OCI-M2 (cell line): ENCODE measurements around the gene CCDC34.
"Not testable (repeated sequence)": the region's sequence is repeated elsewhere in the genome, so short reads cannot be mapped to it uniquely, and the experiment has no call there.

Experiments used
- DNase-seq: peaks from one replicate; lab custom pipeline; 2025; ENCODE audit not compliant: unreplicated experiment; lab: John Stamatoyannopoulos, UW

CCDC34 gene

DNA sequence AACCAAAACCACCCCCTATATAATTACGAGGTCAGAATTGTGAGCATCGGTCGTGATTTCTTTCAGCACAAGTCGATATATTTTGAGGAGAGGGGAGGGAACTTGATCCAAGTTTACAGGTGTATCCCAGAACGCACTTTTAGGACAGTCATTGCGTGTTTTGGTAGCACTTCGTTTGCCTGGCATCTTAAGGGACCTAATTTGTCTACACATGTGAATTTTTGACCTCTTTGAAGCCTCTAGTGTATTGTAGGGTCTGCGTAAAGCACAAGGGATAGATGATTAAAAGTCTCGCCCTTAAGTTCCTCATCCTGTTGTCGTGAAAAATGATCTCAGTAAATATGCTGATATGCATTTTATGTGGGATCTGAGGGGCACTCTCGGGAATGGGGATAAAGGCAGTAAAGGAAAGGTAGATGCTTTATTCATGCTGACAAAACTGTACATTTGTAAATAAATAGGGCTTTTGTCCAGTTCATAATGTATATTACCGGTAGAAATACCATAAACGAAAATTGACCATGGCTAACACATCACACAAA lies 632 bp upstream of the CCDC34 start:
- DNase-seq = no peak

DNA sequence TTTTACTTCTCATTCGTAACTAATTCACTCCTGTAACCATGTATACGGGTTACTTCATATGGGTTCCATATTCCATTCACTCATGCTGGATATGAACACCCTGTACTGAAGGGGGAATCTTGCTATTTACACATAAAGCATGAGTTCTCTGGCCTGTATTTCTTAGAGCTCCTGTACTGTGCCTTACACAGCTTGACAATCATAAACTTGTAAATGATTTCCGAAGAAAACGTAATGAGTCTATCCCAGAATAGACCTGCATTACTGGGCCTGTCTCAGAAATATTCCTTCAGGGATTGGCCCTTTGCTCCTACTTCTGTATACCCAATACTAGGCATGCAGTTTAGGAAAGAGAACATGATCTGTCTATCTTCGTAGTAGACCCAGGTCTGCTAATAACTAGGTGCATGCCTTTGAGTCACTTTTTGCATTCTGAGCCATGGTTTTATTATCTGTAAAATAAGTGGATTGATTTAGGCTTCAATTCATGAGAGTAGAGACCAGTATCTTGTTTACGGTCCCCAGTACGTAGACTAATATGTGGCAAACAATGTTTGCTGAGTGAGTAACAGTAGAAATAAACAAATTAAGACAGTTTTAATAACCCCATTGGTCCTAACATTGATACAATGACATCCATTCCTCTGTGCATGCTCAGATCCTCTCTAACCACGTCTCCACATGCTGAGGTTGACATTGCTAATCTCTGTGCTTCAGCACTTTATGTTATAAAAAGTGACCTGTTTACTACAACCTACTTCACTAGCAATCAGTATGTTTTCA lies 1.2 kb downstream of the CCDC34 start:
- no peak for DNase-seq

DNA sequence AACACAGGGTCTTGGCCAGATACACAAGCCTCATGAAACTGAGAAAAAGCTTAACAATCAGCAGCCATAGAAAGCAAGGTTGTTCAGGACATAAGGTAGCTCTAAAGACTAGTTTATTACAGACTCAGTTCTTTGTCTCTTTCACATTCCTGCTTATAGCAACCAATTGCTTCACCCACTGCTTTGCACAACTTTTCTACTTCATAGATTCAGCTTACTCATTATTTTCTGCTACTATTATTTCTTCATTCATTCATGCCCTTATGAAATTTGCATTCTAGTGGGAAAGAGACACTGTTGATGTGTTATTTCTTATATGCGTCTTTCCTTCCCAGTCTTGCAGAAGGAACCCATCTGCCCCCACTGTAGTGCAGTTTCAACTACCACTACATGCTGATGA lies 4.7 kb downstream of the CCDC34 start:
- no peak for DNase-seq

DNA sequence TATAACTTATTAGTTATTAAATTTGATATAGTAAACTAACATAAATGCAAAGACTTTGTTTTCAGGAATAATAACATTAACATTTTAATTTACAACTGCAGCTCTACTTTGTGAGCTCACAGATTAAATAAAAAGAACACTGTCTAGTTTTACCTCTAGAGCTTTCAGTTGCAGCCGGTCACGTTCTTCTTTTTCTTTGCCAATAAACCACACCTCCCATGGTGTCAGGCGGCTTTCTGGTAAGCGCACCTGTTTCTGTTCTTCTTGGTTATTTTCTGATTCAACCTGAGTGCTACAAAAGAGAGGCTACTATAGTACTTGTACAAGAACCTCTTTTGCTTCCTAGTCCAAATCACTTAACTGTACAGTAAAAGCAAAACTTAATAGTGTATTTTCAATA lies 5.8 kb downstream of the CCDC34 start:
- DNase-seq = no peak

DNA sequence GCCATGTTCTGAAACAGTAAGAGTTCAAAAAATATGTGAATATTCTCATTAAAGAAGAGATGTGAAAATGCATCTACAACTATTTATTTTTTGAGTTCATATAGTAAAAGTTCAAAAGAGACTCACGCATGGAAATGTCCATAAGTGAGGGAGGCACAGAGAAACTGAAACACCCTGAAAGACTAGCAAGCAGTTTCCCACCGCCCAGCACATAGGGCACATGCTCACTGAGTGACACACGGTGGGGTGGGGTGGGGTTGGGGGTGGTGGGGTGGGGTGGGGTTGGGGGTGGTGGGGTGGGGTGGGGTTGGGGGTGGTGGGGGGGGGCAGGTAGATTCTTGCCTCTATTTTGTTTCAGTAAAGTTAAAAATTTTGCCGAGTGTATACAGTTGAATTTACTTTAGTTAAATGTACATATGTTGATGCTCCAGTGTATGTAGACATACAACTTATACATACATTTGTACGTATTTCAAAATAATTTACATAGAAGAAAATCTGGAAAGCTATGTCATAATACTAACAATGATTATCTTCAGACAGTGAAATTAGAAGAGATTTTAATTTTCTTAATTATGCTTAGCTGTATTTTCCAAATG lies 6.3 kb downstream of the CCDC34 start:
- DNase-seq = no peak

DNA sequence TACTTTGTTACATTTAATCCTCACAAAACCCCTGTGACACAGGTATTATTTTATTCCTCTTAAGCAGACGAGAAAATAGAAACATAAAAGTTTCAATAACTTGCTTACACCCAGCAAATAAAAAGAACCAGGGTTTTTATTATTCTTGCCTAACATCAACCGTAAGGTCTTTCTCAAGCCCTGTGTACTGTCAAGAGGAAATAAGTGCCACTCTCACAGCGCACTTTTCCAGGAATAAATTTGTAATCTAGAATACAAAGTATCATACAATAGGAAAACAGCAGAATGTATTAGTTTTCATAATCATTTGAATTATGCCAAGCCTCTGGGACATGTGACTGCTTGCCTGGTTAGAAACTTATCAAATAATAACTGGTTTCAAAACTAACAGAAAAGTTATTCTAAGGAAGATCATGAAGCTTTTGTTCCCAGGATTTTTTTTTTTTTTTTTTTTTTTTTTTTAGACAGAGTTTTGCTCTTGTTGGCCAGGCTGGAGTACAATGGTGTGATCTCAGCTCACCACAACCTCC lies 7.4 kb downstream of the CCDC34 start:
- DNase-seq = no peak

DNA sequence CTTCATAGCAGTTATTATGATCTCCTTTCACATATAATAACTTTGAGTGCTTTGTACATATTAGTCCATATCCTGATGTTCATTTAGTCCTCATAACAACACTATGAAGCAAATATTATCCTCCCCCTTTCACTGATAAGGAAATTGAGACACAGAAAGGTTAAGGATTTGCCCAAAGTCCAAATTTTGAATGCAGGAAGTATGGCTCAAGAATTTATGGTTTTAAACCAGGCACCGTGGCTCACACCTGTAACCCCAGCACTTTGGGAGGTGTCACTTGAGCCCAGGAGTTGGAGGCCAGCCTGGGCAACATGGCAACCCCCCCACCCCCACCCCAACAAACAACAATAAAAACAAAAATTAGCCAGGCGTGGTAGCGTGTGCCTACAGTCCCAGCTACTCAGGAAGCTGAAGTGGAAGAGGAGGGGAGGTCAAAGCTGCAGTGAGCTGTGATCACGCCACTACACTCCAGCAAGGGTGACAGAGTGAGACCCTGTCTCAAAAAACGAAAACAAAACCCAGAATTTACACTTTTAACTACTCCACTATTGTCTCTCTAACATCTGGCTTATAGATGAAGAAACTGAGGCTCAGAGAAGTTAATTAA lies 8.6 kb downstream of the CCDC34 start:
- DNase-seq = no peak

DNA sequence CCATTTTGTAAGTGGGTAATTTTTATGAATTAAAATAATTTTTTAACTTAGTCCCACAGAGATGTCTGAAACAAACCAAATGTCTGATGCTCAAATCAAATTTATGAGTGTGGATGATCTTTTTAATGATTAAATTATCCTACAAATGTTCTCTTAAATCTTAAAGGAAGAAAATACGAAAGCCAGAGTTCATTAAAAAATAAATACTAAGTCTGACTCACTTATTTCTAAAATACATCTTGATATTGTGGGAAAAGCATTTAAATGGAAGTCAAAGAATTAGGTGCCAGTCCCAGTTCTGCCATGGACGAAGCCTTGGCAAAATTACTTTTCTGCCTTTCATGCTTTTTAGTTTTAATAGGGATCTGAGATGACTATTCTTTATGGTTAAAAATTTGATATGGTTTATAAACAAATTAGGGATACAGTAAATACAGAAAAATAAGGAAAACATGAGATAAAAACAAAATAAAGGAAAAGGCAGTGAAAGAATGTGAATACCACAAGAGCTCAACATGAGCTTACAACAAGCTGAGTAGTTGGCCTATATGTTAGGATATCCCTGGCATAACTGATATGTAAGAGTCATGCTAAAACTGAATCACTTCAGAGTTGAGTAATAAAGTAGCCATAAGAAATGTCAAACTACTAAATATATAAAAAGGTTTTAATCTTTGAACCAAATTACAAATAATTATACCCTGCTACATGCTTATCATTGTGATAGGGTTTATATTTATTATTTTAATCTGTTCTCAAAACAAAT lies 9.2 kb downstream of the CCDC34 start:
- no peak for DNase-seq

DNA sequence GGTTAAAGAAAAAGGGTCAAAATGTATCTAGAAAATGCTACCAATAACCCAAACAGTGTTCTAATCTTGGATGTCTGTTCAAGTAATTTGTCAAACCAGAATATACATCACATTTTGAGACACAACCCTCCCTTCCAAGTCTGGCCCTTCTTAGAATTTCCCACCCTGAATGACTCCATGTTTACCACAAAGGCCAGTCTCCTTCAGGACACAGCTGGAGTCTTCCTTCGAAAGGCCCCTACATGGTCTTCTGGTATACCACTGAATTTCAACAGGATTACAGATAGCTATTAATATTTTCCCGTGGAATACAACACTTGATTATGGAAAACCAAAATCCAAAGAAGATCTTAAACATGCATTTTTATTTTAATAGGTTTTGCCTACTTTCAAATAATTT lies 10.2 kb downstream of the CCDC34 start:
- DNase-seq = no peak

DNA sequence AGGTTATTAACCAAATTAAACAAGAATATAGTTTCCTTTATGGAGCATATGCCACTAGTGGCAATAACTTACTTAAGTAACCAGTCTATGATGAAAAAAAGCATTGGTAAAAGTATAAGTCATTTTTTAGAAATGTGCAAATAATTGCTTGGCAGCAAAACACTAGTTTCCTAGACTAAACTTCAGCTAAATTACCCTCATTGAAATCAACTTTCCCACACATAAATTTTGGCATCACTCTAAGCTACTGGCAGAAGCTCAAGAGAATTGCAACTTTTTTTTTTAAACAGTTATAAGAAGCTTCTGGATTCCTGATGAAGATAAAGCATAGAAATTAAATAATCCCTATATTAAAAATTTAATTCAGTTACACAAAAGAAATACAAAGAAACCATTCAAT lies 12.5 kb downstream of the CCDC34 start:
- no peak for DNase-seq

DNA sequence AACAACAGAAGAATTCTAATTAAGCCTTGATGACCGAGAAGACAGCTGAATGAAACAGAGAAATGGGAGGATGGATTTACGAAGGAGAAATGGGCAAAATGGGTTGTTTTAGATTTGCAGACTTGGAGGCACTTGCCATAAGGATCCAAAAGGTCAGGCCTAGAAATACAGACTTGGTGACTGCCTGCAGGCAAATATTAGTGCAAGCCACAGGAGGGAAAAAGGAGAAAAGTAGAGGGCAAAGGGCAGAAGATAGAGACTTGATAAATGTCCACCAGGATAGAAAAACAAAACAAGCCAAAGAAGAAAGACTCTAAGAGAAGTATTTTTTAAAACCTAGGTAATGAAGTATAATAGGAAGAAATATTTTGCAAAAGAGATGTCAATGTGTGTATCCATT lies 13.1 kb downstream of the CCDC34 start:
- DNase-seq = no peak

DNA sequence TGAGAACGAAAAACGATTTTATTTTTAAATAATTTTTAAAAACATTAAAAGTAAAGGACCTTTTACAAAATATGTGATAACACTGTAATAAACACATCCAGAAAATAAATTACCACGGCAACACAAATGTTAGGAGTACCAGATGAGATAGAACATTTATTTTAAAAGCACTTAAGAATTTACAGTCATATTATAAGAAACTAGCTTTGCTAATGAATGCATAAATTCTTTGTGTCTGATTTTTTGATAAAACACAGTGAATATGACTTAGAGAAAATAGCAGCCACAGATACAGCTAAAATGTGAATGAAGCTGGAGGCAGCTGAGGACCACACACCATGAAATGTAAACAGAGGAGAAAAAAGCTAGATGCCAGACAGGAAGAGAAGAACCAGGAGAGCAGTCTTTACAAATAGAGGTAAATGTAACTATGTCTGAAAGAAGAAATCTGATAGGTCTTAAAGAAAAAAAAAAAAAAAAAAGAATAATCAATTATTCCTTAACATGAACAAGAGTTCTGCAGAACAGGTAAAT lies 14.6 kb downstream of the CCDC34 start:
- no peak for DNase-seq

DNA sequence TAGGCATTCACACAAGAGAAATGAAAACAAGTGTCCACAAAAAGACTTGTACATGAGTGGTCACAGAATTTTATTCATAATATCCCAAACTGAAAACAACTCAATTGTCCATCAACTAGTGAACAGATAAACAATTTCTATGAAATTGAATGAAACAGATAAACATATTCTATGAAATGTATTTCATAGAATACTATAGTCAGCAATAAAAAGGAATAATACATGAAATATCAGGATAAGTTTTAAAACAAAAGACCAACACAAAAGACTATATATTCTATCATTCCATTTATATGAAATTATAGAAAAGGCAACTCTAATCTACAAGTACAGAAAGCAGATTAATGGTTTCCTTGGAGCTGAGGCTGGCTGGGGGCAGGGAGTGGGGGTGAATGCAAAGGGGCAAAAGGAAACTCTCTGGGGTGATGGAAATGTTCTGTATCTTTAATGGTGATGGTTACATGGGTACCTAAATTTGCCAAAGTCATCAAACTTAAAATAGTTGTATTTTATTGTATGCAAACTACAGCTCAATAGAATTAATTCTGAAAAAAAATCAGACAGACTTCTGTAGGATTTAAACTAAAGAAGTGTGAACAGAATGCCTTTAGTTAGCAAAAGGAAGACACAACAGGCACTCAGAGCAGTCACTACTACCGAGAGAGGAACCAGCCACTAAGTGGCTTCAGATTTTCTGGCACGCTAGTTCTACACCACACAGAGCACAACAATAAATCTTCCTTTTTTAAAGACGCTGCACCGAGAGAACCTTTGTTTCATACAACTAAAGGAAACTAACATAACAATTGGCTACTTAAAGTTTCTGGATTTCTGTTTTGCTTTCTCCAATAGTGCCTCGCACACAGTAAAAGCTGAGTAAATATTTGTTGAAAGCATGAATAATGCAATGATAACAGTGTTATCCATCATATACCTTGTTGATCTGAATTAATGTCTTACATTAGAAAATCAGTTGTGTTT lies 15.4 kb downstream of the CCDC34 start:
- DNase-seq = no peak

DNA sequence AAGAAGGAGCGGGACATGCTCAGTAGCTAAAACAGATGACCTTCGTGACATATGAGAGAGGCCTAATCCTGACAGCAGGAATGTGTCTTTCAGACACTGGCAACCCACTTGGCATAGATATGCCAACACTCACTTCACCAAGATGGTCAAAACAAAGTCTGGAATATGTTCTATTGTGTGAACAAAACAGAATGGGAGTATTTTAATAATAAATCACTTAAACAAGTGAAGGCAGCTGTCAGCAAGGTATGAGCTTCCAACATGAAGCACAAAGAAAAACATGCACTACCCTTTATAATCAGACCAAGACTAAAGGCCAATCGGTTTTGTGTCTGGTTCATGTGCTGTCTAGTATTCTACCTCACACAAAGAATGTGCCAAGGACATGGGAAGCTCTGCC lies 23.1 kb downstream of the CCDC34 start:
- no peak for DNase-seq

DNA sequence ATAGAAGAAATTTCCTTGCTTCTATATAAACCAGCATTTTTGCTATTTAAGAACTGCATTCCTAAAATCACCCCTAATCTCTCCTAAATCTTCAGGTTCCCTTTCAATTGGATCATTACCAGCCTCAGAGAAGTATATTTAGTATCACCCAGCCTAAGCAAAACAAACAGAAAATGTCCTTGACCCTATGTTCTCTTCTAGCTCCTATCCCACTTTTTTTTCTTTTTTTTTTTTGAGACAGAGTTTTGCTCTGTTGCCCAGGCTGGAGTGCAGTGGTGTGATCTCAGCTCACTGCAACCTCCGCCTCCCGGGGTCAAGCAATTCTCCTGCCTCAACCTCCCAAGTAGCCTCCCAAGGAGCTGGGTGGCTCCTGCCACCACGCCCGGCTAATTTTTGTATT lies 28.3 kb downstream of the CCDC34 start:
- DNase-seq = not testable (repeated sequence)

DNA sequence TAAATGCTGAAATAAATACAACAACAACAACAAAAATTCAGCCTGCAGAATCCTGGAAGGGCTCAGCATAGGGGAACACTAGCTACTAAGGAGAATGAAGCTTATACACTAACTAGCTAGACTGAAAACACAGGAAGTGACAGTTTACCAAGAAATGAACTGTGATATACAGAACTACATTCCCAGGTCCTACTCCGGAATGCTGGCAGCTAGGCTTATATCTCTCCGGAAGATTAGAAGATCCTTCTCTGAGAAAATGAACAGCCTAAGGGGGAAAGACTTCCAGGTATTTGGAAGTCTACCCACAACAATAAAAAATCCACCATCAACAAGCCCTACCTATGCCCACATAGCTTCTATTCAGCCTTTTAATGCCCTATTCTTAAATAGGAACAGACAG lies 31.0 kb downstream of the CCDC34 start:
- DNase-seq = no peak

DNA sequence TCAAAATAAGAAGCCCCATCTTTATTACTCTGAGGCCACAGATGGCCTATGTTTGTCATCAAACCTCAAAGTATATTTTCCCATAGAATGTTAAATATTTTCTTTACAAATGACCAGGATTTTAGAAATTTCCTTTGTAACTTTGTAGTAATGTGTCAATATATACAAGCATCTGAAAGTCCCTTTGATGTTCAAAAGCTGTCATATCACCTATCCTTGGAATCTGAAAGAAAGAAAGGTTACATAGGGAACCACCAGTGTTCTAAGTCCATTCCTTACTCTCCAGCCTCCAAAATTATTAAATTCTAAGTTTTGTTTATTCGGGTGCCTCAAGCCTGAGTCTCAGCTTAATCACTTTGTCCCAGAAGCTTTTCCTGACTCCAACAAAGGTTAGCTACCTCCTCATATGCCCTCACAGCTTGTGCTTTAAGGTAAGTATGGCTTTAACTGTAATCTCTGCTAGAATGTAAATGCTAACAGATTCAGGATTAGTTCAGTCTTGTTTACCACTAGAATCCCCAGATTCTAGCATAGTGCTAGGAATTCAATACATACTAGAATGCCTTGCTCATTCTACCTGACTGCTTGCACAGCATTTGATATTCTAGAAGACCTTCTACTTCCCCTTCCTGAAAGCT lies 32.3 kb downstream of the CCDC34 start:
- no peak for DNase-seq

DNA sequence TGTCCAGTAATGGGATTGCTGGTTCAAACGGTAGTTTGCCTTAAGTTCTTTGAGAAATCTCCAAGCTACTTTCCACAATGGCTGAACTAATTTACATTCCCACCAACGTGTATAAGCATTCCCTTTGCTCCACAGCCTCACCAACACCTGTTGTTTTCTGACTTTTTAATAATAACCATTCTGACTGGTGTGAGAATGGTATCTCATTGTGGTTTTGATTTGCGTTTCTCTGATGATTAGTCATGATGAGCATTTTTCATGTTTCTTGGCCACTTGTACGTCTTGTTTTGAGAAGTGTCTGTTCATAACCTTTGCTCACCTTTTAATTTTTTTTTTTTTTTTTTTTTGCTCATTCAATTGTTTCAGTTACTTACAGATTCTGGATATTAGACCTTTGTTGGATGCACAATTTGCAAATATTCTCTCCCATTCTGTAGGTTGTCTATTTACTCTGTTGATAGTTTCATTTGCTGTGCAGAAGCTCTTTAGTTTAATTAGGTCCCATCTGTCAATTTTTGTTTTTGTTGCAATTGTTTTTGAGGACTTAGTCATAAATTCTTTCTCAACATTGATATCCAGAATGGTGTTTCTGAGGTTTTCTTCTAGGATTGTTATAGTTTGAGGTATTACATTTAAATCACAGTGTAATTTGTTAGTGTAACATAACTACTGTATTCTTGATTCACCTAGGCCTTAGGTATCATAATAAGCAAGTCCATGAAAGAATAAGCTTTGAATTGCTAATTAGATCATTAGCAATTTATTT lies 33.0 kb downstream of the CCDC34 start:
- no peak for DNase-seq

DNA sequence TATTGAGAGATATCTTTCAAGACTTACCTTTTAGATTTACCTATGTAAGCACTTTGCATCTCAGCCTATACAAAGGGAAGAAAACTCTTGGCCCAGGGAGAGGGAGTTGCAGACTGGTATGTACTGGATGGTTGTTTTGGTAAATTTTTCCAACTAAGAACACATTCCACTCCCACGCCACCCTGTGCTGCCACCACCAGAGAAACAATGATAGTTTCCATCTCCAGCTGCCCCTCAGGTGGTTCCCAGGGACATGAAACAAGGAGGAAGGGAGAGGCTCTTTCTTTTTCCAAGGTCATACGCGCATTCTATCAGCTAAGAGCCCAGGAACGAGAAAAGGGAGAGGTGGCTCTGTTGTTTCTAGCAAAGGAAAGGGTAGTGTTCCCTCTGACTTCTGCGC lies 34.4 kb downstream of the CCDC34 start:
- no peak for DNase-seq
